Endometrial microvascular endothelial cells (primary cell): Measurements from ENCODE around the gene RAB22A. TPM values are rescaled to one million over a fixed set of nuclear protein-coding genes. Genes with fewer than 3 reads are reported as not detected.

Experiments used
- in situ Hi-C: cut with HindIII; loops from 2 replicates; pipeline ENCODE4 v1.10.0; 2017; ENCODE audit warnings: low sequenced_read_pairs, low pct_unique_long_range_greater_than_20kb; ENCODE audit errors: inconsistent ontology term
- total RNA-seq: library from RNA; depleted of rRNA; stranded (reverse); fragments of >200 nt; gene quantifications from one replicate; pipeline ENCODE4 v1.2.3, GENCODE V29; 2015; ENCODE audit errors: inconsistent ontology term

The RAB22A gene
- total RNA-seq, 1 donor from 2014 or later, result 12.5 TPM

DNA sequence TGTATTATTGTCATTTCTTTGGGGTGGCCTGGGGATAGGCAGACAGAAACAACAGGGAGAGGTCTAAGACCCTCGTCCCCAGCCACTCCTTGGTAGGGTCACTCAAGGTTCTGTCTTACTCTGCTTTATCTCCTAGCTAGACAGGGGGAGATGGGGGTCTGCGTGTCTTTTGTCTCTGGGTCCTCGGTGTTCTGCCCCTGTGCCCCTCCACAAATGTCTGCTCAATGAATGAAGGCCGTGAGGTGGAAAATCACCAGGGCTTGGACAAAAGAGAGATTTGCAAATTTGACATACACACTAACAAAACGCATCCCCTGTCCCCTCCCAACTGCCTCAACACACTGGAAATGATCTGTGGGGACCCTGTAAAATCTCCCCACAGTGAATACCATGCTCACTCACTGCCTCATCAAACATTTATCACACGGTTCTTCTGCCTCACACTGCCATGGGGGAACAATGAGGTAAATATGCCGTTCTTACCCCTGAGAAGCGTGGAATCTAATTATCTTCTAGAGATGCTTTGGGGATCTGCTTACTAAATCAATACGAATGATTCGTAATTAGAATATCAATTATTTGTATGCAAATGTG is 66.3 kb downstream of the RAB22A start:
- in situ Hi-C loops, result no loop called here

DNA sequence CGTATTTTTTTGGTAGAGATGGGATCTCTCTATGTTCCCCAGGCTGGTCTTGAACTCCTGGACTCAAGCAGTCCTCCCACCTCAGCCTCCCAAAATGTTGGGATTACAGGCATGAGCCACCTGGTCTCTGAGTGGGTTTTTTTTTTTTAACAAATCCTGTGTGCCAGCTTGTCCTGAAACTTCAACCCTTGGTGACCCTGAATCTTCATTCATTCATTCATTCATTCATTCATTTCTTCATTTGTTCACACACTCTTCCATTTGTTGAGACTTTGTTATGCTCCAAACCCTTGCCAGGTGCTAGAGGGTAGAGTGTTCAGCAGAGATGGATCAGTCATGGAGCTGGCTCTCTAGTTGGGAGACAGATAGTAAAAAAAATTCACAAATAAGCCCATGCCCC is 67.5 kb downstream of the RAB22A start:
- in situ Hi-C loops, result no loop called here

DNA sequence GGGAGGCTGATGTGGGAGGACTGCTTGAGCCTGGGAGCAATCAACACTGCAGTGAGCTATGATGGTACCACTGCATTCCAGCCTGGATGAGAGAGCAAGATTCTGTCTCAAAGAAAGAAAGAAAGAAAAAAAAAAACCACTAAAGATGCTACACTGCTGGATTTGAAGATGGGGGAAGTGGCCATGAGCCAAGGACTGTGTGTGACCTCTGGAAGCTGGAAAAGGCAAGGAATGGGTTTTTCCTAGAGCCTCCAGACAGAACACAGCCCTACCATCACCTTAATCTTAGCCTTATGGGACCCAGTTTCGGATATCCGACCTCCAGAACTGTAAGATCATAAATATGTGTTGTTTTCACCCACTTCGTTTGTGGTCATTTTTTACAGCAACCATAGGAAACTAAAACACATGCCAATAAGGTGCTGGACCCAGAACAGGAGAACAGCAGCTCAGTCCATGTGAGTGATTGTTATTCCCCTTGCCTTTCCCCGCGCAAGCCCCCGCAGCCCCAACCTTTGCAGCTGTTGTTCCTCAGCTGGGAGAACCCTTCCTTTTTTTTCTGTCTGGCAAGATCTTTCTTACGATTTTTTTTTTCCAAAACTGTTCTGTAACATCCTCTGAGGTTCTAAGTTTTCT is 68.4 kb downstream of the RAB22A start:
- in situ Hi-C loops, result no loop called here

DNA sequence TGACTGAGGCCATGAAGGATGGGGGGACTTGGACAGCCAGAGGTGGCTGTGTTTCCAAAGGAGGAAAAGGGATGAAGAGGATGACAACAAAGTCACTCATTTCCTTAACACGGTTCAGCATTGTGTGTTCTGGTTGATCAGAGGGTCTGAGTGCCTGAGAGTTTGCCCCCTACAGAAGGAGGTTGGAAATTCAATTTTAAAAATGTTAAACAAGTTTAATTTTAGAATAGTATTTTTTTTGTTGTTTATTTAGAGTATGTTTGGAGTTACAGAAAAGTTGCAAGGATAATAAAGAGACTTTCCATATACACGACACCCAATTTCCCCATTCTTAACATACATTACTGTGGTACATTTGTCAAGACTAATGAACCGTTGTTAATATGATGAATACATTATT is 69.2 kb downstream of the RAB22A start:
- in situ Hi-C loops, result no loop called here

DNA sequence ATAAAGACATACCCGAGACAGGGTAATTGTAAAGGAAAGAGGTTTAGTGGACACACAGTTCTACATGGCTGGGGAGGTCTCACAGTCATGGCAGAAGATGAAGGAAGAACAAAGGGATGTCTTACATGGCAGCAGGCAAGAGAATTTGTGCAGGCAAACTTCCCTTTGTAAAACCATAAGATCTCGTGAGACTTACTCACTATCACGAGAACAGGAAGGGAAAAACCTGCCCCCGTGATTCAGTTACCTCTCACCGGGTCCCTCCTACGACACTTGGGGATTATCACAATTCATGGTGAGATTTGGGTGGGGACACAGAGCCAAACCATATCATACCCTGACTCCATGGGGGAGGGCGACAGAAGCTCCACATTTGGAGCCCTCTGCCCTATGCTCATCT is 72.1 kb downstream of the RAB22A start:
- in situ Hi-C loops, result no loop called here

DNA sequence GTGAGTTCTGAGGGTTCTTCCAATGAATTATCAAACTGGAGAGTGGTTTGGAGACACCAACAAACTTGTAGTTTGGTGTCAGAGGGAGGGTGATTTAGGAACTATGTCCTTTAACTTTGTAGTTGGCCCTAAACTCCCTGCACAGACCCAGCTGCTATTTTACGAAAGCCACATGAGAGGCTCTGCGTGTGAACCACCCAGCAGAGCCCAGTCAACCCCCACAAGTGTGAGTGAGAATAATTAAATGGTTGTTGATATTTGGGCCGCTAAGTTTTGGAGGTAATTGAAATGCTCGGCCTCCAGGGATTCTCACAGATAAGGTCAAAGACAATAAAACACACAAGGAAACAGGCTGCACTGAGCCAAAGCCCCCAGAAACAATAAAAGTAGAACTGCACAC is 72.6 kb downstream of the RAB22A start:
- in situ Hi-C loops, result no loop called here

DNA sequence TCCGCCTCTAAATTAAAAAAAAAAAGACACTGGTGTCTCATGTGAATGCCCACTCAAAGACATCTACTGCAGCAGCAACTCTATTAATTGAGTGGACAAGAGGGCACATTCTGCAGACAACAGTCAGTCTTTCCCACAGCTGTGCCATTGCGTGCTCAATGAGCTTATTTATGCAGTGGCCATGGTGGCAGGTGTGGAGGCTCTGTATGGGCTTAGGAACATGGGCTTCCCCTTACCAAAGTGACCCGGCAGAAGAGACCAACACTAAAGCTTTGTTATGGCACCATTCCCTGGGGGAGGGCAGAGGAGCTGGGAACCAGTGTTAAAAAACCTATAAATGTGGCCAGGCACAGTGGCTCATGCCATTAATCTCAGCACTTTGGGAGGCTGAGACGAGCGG is 75.3 kb downstream of the RAB22A start:
- in situ Hi-C loops, result no loop called here

DNA sequence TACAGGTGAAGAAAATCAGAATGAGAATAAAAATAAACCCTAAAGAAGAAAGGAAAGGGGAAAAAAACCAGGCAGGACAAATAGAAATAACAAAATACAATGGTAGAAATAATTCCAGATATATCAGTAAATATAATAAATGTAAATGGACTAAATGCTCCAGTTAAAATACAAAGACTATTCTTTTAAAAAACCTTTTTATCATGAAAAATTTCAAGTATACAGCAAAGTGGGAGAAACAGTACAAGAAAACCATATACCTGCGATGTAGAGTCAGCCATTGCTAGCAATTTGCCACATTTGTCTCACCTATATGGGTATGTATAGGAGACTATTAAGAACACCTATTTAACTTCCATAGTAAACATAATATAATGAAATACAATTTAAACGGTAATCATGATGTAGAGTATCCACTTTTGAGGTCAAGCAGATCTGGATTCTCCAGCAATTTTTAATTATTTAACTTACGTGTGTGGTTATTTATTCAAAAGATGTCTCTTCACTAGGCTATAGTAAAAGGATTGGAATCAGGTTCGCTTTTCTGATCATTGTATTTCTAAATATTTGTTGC is 78.6 kb downstream of the RAB22A start:
- in situ Hi-C loops, result no loop called here

DNA sequence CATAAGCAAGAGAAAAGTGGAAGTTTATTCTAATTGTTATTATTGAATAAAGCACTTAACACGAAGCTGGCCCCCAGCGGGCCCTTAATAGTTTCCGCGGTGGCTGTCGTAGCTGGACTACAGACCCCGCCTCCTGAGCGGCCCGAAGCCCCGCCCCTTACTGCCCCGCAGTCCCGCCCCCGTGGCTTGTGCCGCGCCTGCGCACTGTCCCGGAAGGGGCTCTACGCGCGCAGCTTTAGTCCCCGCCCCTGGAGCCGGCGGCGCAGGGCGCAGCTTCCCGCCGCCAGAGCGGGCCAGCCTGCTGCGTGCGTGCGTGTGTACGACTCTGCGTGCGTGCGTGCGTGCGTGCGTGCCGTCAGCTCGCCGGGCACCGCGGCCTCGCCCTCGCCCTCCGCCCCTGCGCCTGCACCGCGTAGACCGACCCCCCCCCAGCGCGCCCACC is 79.4 kb downstream of the RAB22A start, which contains the start of gene VAPB:
VAPB (plus strand) TSS at position 348 of the 442 bp plus-strand sequence. CDS start 231 bp downstream, outside the sequence.
- in situ Hi-C loops, result no loop called here

DNA sequence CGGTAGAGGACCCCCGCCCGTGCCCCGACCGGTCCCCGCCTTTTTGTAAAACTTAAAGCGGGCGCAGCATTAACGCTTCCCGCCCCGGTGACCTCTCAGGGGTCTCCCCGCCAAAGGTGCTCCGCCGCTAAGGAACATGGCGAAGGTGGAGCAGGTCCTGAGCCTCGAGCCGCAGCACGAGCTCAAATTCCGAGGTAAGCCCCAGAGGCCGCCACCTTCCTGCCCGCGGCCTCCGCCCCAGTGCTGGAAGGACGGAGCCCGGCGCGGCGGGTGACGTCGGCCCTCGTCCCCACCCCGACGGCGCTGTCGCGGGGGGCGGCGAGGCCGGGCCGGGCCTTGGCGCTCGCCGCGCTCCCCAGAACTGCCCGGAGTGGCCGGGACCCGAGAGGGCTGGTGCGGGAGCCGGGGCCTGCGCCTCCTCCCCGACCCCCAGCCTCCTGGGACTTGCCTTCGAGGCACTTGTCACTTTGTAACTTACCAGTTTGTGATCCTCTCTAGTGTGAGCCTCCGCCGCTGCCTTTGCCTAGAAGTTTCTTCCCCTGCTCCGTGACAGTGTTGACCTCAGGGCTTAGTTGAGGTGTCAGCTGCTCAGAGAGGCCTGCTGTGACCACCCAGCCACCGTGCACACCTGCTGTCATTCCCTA is 79.9 kb downstream of the RAB22A start:
- in situ Hi-C loops, result no loop called here

DNA sequence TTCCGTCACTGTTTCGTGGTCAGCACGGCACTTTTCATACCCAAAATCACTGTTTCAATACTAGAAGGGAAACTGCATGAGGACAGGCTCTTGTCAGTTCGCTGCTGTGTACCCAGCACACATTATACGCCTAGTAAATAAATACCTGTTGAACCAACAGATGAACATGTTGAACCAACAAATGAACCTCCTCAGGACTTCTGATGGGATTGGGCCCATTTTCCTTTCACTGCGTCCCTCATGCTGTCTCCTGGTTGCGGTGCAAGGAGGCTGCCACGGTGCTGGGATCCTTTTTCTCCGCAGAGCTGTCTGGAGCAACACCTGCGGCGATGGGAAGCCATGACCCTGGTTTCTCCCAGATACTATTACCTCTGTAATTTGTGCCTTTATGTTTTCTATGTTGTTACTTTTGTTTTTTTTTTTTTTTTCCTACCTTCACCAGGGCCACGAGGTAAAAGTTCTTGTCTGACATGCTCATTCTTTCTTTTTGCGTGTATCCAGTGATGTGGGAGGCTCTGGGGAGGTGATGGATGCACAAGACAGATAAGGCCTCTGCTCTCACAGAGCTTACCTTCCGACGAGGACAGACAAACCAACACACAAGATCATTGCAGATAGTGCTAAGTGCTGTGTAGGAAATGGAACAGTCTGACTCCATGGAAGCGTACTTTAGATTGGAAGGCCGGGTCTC is 80.6 kb downstream of the RAB22A start:
- in situ Hi-C loops, result no loop called here

DNA sequence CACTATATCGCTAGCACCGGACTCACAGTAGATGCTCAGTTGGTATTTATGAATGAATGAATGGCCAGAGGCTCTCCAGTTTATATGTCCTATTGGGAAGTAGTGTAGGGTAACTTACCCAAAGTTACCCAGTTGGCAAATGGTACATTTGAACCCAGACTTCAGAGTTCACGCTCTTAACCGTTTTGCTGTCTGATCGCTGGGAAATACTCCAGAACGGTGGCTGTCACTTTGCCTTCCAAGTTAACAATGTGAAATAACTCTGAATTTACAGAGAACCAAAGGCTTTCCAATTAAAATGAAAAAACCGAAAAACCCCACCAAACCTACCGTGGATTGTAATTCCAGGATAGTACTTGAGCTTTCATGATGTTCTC is 81.1 kb downstream of the RAB22A start:
- in situ Hi-C loops, result no loop called here

DNA sequence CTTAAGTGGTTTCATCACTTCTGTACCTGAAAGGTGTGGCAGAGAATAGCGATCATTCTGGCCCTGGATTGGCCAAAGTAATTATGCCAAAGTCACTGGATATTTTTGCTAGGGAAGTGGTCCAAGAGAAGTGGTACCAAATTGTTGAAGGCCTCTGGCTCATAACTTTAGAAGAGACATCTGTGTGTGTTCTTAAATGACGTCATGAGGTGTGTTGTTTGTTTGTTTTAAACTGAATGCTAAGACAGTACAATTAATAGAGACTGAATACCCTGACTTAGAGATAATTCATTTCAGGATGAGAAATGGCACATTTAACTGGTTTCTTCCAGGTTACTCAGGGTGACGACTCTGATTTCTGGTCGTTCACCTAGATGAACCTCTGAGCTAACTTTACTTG is 82.8 kb downstream of the RAB22A start:
- in situ Hi-C loops, result no loop called here

DNA sequence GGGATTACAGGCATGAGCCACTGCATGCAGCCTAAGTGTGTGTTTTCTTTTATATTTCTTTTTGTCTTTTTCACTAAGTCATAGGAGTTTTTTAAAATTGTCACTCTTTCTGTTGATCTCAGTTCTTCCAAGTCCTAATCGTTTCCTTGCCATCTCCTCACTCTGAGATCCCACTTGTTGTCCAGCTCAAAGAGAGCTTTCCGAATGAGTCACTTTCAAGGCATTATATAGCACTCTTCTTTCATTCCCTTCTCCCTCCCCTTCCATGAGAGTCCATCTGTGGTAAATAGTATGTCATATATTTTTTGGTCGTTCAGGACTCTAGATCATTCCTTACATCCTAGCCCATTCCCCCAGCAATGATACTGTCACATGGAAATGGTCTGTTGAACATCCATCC is 83.8 kb downstream of the RAB22A start:
- in situ Hi-C loops, result no loop called here

DNA sequence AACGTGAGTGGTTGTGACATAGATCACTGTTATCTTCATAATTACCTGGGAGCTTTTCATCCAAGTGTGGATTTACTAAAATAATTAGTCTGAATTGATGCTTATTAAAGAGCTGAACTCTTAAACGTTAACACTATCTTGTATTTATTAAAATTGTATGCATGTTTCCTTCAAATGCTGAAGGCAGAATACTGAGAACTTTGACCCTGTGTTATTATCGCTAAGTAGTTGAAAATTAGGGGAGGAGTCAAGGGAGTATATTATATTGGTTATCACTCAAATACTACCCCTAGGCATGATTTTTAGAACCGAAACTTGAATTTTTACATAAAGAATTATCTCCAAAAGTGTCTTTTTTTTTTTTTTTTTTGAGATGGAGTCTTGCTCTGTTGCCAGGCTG is 85.3 kb downstream of the RAB22A start:
- in situ Hi-C loops, result no loop called here

DNA sequence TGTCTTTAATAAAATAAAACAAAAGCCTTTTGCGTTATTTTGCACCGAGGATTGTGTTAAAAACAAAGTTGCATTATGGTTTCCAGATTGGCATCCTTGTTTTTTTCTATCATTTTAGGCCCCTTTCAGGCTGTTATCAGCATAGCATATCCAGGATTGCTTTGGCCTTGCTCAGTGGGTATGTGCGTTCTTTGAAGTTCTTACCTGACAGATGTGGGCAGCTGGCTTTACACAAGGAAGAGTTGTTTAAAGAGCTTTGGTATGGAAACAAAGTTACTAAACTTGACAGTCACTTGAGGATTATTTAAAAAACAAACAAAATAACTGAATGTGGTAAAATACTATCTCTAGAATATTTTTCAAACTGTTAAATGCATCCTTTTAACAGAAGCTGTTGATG is 86.1 kb downstream of the RAB22A start:
- in situ Hi-C loops, result no loop called here

DNA sequence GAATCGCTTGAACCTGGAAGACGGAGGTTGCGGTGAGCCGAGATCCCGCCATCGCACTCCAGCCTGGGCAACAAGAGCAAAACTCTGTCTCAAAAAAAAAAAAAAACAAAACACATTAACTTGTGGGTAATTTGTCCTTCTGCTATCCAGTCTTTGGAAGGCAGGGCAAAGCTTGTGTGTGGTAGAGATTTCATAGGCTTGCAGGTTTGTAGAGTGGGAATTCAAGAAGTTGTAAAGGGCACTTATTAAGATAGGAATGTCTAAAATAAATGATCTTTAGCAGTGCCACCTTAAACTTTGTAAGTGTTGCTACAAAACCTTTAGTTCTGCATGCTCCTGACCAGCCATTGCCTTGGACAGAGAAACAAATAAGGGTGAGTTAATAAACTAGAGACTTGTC is 87.9 kb downstream of the RAB22A start:
- in situ Hi-C loops, result no loop called here

DNA sequence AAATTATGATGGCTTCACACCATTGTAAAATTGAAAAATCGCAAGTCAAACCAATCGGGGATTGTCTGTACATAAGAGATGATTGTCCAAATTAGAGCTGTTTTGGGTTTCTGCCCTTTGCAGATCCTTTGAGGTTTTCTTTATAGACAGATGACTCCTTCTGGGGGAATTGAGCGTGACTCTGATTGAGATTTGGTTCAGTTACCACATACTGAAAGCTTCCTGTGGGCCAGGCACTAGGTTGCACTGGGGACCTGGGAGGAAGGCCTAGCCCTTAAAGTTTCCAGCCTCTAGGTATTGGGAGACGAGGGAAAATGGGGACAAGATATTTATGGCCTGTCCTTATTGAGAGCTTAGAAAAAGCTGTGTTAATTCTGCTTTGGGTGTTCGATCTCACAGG is 88.7 kb downstream of the RAB22A start:
- in situ Hi-C loops, result no loop called here

DNA sequence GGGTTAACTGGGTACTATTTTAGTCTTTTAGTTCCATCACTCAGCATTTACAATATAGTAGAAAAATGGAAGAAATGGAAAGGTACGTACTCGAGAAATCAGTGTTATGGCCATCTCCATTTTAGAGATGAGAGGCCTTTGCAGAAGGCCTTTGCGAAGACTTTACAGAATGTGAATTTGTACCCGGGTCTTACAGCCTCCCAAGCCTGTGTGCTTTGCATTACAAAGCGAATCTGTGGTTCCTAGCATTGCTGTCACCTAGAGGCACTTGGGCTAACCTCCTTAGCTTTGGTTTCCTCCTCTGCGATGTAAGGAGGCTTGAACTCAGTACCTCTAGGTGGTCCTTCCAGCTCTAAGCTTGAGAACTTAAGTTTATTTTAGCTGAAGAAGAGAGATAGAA is 90.4 kb downstream of the RAB22A start:
- in situ Hi-C loops, result no loop called here

DNA sequence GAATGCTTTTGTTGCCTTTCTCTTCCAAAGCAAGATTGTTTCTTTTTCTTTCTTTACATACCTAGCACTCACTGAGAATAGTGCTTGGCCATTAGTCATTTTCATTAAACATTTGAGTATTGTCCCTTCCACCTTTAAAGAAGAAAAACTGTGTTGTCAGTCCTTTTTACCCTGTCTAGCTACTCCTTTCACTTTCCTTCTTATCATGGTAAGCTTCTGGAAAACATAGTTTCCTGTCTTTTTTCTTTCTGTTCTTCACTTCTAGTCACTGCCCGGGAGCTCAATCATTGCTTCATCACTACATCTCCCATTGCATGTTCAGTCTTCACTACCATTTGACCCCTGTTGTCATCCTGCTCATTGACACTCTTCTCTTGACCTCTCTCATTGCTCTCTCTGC is 91.6 kb downstream of the RAB22A start:
- in situ Hi-C loops, result no loop called here
